Measurements from ENCODE around the gene SLC35D1.

GRCh38 chr1:67077593-67077992 is 23.6 kb upstream of the SLC35D1 start:
- TF ChIP-seq EZH2 (IDR thresholded peaks at IDR 0.05), result no peak
- no peak for TF ChIP-seq POLR2AphosphoS5 (IDR thresholded peaks at IDR 0.05; ENCODE audit: borderline replicate concordance, low read depth, low read length)
